Fibroblast of mammary gland (primary cell): ENCODE data around the gene SH3RF2.
"Not testable (repeated sequence)": the region's sequence is repeated elsewhere in the genome, so short reads cannot be mapped to it uniquely, and the experiment has no call there.

Source experiments
- DNase-seq: peaks from one replicate; pipeline ENCODE4 v3.0.0-alpha.2; 2010; ENCODE audit warnings: low read depth
- H3K4me3 ChIP-seq: 2 replicates; pipeline ENCODE4 v1.5.1; 2011; ENCODE audit warnings: low read depth, mild to moderate bottlenecking, low read length, moderate library complexity; ENCODE audit not compliant: control insufficient read depth
- TF ChIP-seq, protein P1 (sequence below): conservative IDR thresholded peaks from 2 replicates; pipeline ENCODE4 v1.5.1; 2011; ENCODE audit warnings: low read depth, low read length, inconsistent platforms; ENCODE audit not compliant: control insufficient read depth, insufficient read depth

Gene SH3RF2

GRCh38 chr5:145962001-145962400 lies 25.6 kb downstream of the SH3RF2 start:
- DNase-seq = no peak
- H3K4me3 ChIP-seq = no peak overlapping the region
- TF ChIP-seq, protein P1, sequence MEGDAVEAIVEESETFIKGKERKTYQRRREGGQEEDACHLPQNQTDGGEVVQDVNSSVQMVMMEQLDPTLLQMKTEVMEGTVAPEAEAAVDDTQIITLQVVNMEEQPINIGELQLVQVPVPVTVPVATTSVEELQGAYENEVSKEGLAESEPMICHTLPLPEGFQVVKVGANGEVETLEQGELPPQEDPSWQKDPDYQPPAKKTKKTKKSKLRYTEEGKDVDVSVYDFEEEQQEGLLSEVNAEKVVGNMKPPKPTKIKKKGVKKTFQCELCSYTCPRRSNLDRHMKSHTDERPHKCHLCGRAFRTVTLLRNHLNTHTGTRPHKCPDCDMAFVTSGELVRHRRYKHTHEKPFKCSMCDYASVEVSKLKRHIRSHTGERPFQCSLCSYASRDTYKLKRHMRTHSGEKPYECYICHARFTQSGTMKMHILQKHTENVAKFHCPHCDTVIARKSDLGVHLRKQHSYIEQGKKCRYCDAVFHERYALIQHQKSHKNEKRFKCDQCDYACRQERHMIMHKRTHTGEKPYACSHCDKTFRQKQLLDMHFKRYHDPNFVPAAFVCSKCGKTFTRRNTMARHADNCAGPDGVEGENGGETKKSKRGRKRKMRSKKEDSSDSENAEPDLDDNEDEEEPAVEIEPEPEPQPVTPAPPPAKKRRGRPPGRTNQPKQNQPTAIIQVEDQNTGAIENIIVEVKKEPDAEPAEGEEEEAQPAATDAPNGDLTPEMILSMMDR = no peak

DNA sequence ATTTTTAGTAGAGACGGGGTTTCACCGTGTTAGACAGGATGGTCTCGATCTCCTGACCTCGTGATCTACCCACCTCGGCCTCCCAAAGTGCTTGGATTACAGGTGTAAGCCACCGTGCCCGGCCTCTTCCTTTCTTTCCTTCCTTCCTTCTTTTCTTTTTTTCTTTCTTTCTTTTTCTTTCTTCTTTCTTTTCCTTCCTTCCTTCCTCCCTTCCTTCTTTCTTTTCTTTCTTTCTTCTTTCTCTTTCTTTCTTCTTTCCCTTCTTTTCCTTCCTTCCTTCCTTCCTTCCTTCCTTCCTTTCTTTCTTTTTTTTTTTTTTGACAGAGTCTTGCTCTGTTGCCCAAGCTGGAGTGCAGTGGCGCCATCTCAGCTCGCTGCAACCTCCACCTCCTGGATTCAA lies 27.6 kb downstream of the SH3RF2 start:
- DNase-seq, H3K4me3 ChIP-seq: not testable (repeated sequence)

DNA sequence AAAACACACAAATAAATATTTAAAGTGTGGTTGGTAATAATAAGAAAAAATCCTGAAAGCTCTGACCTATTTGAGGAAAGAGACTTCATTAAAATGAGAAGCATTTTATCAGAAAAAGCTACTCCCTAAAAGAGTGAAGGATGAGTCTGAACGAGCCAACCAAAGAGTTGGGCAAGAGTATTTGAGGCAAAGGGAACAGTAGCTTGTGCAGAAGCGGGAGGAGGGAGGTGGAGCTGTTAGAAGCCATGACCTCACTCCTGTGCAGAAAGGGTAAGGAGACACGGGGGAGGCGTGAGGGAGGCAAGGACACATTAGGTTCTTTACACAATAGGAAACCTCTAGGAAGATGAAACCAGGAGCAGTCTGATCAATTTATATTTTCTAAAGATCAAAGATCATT lies 29.4 kb downstream of the SH3RF2 start:
- H3K4me3 ChIP-seq = no peak overlapping the region
- TF ChIP-seq, protein P1 = no peak
- DNase-seq = peak; percentile 12

DNA sequence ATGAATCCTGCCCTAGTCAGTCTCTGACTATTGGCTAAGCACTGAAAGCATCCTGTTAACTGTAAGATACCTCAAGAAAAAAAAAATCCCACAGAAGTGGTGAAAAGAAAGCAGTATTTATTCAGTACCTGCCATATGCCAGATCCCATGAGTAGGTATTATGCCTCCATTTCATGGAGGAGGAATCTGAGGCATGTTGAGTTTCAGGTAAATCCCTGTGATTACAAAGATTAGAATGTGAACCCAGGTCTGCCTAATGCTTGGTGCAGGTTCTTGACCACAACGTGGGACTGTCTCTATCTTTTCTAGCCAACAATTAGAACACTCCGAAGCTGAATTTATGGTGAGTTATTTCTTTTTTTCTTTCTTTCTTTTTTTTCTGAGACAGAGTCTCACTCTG lies 30.9 kb downstream of the SH3RF2 start:
- DNase-seq = no peak
- H3K4me3 ChIP-seq = no peak overlapping the region
- TF ChIP-seq, protein P1 = no peak

DNA sequence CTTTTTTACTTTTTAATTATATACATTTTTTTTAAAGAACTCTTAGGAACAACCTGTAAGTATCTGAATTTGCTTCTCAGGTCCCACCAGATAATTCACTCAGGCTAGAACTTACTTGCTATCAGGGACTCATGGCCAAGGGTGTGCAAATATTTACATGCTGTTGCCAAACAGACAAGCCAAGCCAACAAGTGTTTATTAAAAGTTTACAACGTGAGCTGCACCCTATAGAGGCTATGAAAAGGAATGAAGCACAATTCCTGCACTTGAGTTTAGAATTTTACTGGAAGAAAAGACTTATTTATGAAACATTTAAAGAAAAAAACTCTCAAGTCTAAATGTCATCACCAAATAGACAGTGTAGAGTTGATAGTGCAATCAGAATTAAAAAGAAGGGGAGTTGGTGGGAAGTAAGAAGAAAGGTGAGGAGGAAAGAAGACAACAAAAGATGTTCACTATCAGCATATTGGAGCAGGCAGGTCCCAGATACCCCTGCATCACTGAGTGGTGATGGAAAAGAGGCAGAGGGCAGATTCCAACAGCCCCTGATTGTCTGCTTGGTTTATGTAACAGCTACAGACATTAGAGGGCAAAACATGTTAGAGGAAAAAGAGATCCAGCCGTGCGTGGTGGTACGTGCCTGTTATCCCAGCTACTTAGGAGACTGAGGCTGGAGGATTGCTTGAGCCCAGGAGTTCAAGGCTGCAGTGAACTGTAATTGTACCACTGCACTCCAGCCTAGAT lies 32.8 kb downstream of the SH3RF2 start:
- TF ChIP-seq, protein P1 = no peak
- H3K4me3 ChIP-seq = no peak overlapping the region
- no peak for DNase-seq

GRCh38 chr5:145969714-145970092 lies 33.3 kb downstream of the SH3RF2 start:
- no peak for DNase-seq
- TF ChIP-seq, protein P1 = no peak

DNA sequence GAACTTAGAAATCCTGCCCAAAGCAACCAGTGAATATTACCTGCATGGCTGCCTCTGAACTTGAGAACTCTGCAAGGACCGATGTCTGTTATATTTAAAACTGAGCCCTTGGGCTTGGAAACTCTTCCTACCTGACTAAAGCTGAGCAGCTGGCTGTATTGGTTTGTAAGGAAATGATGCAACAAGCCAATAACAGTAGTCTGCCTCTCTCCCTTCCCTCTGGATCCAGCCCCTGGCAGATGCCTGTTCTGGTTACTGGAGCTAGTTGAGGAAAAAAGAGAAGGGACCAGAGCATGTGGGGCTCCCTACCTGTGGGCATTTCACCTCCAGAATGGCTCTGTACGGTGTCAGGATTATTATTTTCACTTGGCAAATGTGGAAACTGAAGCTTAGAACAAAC lies 34.7 kb downstream of the SH3RF2 start:
- no peak overlapping the region for H3K4me3 ChIP-seq
- TF ChIP-seq, protein P1 = no peak
- DNase-seq = no peak

More at GRCh38 chr5:145969714-145970092, 33.3 kb downstream of the SH3RF2 start:
- H3K4me3 ChIP-seq = no peak overlapping the region
